Uterus (tissue), 2 donors: ENCODE results near the gene NUP93.

ENCODE experiments used
- POLR2A ChIP-seq, 2 donors: fragments of 450-650 bp; IDR thresholded peaks; one replicate each; pipeline ENCODE4 v1.6.1; 2016; ENCODE audit warnings: antibody characterized with exemption in 2 of 2, mild to moderate bottlenecking in 1 of 2, moderate library complexity in 1 of 2
- TF ChIP-seq, protein P1 (sequence below), 4 experiments: fragments of 200-600 bp in 2 of 4; fragments of 450-650 bp in 2 of 4; sonication (generic) in 2 of 4; IDR thresholded peaks; one replicate each; pipeline ENCODE4 v1.5.1; 2016 to 2019; ENCODE audit warnings: antibody characterized with exemption in 4 of 4, mild to moderate bottlenecking in 2 of 4, moderate library complexity in 1 of 4

GRCh38 chr16:56724191-56724590 is 5.7 kb upstream of the NUP93 start:
- TF ChIP-seq, protein P1, sequence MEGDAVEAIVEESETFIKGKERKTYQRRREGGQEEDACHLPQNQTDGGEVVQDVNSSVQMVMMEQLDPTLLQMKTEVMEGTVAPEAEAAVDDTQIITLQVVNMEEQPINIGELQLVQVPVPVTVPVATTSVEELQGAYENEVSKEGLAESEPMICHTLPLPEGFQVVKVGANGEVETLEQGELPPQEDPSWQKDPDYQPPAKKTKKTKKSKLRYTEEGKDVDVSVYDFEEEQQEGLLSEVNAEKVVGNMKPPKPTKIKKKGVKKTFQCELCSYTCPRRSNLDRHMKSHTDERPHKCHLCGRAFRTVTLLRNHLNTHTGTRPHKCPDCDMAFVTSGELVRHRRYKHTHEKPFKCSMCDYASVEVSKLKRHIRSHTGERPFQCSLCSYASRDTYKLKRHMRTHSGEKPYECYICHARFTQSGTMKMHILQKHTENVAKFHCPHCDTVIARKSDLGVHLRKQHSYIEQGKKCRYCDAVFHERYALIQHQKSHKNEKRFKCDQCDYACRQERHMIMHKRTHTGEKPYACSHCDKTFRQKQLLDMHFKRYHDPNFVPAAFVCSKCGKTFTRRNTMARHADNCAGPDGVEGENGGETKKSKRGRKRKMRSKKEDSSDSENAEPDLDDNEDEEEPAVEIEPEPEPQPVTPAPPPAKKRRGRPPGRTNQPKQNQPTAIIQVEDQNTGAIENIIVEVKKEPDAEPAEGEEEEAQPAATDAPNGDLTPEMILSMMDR (IDR thresholded peaks at IDR 0.05): no peak
- no peak for TF ChIP-seq POLR2A (IDR thresholded peaks at IDR 0.05)
